ENCODE data around the gene ACOX1. TPM values are rescaled to one million over a fixed set of nuclear protein-coding genes. Genes with fewer than 3 reads are reported as not detected.

Gene ACOX1
- total and polyA plus RNA-seq, 2 of the 13 experiments (the other 11 are each of a cell fraction or from before 2014, with no cell fraction given): 86.4 to 120 TPM

DNA sequence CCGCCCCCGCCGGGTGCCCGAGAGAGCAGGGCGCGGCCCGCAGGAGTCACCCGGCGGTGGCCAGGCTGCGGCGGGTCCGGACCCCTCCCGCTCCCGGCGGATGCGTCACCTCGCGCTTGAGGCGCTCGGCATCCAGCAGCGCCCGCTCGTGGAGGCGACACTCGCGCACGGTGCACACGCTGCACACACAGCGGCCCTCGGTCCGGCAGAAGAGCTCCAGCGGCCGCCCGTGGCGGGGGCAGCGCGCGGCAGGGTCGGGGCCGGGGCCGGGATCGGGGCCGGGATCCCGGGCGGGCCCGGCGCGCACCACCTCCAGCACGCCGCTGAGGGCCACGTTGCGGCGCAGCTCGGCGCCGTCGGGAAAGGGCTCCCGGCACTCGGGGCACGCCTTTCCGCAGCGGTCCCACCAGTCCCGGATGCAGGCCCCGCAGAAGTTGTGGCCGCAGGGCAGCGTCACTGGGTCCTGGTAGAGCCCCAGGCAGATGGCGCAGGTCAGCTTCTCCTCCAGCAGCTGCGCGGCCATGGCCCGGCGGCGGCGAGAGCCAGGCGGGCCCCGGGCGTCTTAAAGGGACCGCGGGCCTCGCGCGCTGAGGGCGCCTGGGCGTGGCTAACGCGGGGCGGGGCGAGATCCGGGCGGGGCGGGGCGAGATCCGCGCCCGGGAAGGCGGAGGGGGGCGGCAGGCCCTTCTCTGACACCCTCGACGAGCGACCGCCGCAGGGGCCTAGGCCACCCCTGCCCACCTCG is 82.4 kb downstream of the ACOX1 start, which contains the start of gene TRIM65 (continued):
- TF ChIP-seq ERF (CRISPR knock-in tag; IDR thresholded peaks at IDR 0.05): peak; percentile 26; the same call in 1 of the 2 replicates
- TF ChIP-seq, protein P1, sequence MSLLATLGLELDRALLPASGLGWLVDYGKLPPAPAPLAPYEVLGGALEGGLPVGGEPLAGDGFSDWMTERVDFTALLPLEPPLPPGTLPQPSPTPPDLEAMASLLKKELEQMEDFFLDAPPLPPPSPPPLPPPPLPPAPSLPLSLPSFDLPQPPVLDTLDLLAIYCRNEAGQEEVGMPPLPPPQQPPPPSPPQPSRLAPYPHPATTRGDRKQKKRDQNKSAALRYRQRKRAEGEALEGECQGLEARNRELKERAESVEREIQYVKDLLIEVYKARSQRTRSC (CRISPR knock-in tag; IDR thresholded peaks at IDR 0.05; ENCODE audit: low read depth): peak; percentile 84; the same call in 1 of the 2 replicates
- TF ChIP-seq NR3C1 (CRISPR knock-in tag; IDR thresholded peaks at IDR 0.05): no peak
- peak; percentile 64; the same call in 1 of the 2 replicates for TF ChIP-seq KDM5B (CRISPR knock-in tag; IDR thresholded peaks at IDR 0.05; ENCODE audit: borderline replicate concordance)
- TF ChIP-seq, protein P2, sequence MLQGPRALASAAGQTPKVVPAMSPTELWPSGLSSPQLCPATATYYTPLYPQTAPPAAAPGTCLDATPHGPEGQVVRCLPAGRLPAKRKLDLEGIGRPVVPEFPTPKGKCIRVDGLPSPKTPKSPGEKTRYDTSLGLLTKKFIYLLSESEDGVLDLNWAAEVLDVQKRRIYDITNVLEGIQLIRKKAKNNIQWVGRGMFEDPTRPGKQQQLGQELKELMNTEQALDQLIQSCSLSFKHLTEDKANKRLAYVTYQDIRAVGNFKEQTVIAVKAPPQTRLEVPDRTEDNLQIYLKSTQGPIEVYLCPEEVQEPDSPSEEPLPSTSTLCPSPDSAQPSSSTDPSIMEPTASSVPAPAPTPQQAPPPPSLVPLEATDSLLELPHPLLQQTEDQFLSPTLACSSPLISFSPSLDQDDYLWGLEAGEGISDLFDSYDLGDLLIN (CRISPR knock-in tag; IDR thresholded peaks at IDR 0.05; ENCODE audit: borderline replicate concordance): 0 out of 2 replicates have a peak, but pooled peaks have one; percentile 54
- no peak for TF ChIP-seq ZFP62 (CRISPR knock-in tag; IDR thresholded peaks at IDR 0.05)
- peak; percentile 17; the same call in 1 of the 2 replicates for TF ChIP-seq ZNF354B (CRISPR knock-in tag; IDR thresholded peaks at IDR 0.05)
- peak; percentile 32; the same call in 1 of the 2 replicates for TF ChIP-seq ZNF343 (CRISPR knock-in tag; IDR thresholded peaks at IDR 0.05)
- no peak for TF ChIP-seq RBAK (CRISPR knock-in tag; IDR thresholded peaks at IDR 0.05)
- TF ChIP-seq KLF15 (CRISPR knock-in tag; IDR thresholded peaks at IDR 0.05; ENCODE audit: borderline replicate concordance): no peak
- peak; percentile 7 for TF ChIP-seq TEAD3 (CRISPR knock-in tag; optimal IDR thresholded peaks at IDR 0.05; ENCODE audit: borderline replicate concordance)
- TF ChIP-seq ZFYVE20 (CRISPR knock-in tag; IDR thresholded peaks at IDR 0.05; ENCODE audit: borderline replicate concordance, low read depth): no peak; the same call in 1 of the 2 replicates
- no peak for TF ChIP-seq ZNF546 (CRISPR knock-in tag; conservative IDR thresholded peaks at IDR 0.05)
- TF ChIP-seq, protein P3, sequence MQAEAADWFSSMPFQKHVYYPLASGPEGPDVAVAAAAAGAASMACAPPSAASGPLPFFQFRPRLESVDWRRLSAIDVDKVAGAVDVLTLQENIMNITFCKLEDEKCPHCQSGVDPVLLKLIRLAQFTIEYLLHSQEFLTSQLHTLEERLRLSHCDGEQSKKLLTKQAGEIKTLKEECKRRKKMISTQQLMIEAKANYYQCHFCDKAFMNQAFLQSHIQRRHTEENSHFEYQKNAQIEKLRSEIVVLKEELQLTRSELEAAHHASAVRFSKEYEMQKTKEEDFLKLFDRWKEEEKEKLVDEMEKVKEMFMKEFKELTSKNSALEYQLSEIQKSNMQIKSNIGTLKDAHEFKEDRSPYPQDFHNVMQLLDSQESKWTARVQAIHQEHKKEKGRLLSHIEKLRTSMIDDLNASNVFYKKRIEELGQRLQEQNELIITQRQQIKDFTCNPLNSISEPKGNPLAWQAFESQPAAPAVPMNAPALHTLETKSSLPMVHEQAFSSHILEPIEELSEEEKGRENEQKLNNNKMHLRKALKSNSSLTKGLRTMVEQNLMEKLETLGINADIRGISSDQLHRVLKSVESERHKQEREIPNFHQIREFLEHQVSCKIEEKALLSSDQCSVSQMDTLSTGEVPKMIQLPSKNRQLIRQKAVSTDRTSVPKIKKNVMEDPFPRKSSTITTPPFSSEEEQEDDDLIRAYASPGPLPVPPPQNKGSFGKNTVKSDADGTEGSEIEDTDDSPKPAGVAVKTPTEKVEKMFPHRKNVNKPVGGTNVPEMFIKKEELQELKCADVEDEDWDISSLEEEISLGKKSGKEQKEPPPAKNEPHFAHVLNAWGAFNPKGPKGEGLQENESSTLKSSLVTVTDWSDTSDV (CRISPR knock-in tag; IDR thresholded peaks at IDR 0.05): peak; percentile 86
- TF ChIP-seq ARNTL (CRISPR knock-in tag; IDR thresholded peaks at IDR 0.05): peak; percentile 57
- no peak for TF ChIP-seq TCF7 (IDR thresholded peaks at IDR 0.05; ENCODE audit: low read depth)
- TF ChIP-seq, protein P4, sequence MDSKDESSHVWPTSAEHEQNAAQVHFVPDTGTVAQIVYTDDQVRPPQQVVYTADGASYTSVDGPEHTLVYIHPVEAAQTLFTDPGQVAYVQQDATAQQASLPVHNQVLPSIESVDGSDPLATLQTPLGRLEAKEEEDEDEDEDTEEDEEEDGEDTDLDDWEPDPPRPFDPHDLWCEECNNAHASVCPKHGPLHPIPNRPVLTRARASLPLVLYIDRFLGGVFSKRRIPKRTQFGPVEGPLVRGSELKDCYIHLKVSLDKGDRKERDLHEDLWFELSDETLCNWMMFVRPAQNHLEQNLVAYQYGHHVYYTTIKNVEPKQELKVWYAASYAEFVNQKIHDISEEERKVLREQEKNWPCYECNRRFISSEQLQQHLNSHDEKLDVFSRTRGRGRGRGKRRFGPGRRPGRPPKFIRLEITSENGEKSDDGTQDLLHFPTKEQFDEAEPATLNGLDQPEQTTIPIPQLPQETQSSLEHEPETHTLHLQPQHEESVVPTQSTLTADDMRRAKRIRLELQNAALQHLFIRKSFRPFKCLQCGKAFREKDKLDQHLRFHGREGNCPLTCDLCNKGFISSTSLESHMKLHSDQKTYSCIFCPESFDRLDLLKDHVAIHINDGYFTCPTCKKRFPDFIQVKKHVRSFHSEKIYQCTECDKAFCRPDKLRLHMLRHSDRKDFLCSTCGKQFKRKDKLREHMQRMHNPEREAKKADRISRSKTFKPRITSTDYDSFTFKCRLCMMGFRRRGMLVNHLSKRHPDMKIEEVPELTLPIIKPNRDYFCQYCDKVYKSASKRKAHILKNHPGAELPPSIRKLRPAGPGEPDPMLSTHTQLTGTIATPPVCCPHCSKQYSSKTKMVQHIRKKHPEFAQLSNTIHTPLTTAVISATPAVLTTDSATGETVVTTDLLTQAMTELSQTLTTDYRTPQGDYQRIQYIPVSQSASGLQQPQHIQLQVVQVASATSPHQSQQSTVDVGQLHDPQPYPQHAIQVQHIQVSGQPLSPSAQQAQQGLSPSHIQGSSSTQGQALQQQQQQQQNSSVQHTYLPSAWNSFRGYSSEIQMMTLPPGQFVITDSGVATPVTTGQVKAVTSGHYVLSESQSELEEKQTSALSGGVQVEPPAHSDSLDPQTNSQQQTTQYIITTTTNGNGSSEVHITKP (CRISPR knock-in tag; IDR thresholded peaks at IDR 0.05; ENCODE audit: low read depth): no peak
- no peak for TF ChIP-seq KDM6A (CRISPR knock-in tag; IDR thresholded peaks at IDR 0.05; ENCODE audit: low read depth)
- TF ChIP-seq CBX5 (CRISPR knock-in tag; IDR thresholded peaks at IDR 0.05; ENCODE audit: borderline replicate concordance): peak; percentile 51; the same call in 1 of the 2 replicates
- TF ChIP-seq ZNF569 (CRISPR knock-in tag; IDR thresholded peaks at IDR 0.05; ENCODE audit: borderline replicate concordance): no peak
